GM21367 (cell line): Measurements from ENCODE around the gene KCP.

ENCODE experiments used
- ATAC-seq: cut with Tn5 transposase; IDR thresholded peaks from one replicate; pipeline ENCODE4 v1.9.1; 2021; ENCODE audit not compliant: unreplicated experiment

Gene KCP

DNA sequence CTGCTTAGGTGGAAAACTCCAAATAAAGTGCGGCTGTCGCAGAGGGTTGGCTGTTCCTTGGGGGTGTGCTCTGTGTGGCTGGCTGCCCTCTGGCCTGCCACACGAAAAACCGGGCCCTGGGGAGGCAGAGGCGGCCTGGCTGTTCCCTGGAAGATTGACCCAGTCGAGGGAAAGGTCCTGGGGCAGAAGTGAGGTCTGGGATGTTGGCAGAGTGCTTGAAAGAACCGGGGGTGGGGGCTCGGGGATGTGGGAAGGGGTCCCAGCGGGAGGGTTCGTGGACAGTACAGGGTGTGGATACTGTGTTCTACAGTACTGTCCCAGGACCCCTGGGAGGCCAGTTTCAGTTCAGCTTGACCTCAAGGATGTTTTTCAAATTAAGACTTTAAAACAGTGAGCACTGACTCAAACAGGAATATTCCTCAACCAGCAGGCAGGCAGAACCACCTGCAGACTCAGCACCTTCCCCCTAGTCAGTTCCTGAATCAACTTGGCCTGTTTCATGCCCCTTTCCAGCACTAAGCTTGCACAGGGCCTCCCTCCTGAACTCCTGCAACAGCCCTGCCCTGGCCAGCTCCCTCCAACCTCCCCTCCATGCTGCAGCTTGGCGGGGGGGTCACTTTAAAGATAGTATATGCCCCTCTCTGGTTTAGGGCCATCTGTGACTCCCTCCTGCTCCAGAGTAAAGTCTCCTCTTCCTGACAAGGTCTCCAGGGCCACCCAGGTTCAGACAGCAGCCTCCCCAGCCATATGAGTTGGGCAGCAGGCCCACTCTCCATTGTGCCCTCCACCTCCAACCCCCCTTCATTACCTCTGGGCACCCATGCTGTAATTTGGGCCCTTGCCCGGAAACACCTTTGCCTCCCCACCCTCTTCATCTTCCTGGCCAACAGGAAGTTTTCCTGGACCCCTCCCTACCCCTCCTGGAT, 51.0 kb downstream of the KCP start:
- no peak for ATAC-seq

GRCh38 chr7:128858380-128859231, 51.9 kb downstream of the KCP start:
- ATAC-seq = no peak

DNA sequence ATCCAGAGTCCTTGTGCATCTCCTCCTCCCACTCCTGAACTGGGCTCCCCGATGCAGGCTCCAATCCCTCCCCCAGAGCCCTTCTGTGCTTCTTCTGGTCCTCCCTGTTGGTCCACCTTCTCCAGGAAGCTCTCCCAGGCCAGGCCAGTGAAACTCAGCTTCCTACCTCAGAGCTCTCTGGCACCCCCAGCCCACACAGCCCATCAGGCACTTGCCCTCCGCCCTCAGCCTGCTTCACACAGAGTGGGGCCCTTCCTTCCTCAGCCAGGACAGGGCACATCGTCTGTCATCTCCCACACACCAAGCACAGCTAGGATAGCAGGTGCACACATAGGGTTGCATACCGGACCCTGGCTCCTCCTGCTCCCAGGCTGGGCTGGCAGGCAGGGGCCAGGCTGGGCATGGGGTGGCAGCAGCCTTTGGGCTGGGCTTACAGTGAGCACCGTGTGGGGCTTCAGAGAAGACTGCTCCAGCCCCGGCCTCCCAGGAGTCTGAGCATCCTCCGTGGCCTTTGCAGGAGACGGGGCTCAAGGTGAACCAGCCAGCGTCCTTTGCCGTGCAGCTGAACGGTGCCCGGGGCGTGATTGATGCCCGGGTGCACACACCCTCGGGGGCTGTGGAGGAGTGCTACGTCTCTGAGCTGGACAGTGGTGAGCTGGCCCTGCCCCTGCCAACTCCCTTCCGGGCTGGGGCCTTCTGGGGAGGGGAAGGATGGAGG, 54.3 kb downstream of the KCP start:
- no peak for ATAC-seq

- no peak for ATAC-seq
Measured at GRCh38 chr7:128855559-128855958, 55.0 kb downstream of the KCP start.

- ATAC-seq = no peak
Measured at GRCh38 chr7:128854396-128854795, 56.1 kb downstream of the KCP start.

DNA sequence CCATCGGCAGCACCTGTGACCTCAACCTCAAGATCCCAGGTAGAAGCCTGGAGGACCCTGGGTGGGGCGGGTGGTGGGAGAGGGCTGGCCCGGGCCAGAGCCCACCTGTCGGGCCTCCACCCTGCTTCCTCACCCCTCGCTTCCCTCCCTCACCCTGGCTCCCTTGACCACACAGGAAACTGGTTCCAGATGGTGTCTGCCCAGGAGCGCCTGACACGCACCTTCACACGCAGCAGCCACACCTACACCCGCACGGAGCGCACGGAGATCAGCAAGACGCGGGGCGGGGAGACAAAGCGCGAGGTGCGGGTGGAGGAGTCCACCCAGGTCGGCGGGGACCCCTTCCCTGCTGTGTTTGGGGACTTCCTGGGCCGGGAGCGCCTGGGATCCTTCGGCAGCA, 56.7 kb downstream of the KCP start:
- ATAC-seq = no peak

- ATAC-seq = no peak
Measured at GRCh38 chr7:128852537-128853254, 57.8 kb downstream of the KCP start.

GRCh38 chr7:128849804-128850490, 60.6 kb downstream of the KCP start:
- ATAC-seq = no peak

DNA sequence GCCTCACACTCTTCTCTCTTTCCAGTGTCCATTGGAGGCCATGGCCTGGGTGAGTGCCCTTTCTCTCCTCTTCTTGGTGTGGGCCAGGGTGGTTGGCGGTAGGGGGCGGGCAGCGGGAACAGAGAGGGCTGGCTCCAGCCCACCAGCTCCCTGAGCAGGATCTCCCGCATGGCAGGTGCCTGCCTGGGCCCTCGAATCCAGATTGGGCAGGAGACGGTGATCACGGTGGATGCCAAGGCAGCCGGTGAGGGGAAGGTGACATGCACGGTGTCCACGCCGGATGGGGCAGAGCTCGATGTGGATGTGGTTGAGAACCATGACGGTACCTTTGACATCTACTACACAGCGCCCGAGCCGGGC, 61.4 kb downstream of the KCP start:
- ATAC-seq = no peak

- no peak for ATAC-seq
Measured at GRCh38 chr7:128848289-128849155, 62.0 kb downstream of the KCP start.

- ATAC-seq = no peak
Measured at GRCh38 chr7:128847721-128848211, 62.7 kb downstream of the KCP start.

- ATAC-seq = no peak
Measured at GRCh38 chr7:128846781-128847444, 63.6 kb downstream of the KCP start.

DNA sequence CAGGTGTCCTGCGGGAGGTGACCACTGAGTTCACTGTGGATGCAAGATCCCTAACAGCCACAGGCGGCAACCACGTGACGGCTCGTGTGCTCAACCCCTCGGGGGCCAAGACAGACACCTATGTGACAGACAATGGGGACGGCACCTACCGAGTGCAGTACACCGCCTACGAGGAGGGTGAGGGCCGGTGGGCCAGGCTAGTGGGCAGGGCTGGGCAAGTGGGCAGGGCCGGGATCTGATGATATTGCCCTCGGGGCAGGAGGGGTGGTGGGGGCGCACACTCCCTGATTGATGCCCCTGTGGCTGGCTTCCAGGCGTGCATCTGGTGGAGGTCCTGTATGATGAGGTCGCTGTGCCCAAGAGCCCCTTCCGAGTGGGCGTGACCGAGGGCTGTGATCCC, 64.5 kb downstream of the KCP start:
- no peak for ATAC-seq

GRCh38 chr7:128845475-128845874, 65.0 kb downstream of the KCP start:
- ATAC-seq = no peak

DNA sequence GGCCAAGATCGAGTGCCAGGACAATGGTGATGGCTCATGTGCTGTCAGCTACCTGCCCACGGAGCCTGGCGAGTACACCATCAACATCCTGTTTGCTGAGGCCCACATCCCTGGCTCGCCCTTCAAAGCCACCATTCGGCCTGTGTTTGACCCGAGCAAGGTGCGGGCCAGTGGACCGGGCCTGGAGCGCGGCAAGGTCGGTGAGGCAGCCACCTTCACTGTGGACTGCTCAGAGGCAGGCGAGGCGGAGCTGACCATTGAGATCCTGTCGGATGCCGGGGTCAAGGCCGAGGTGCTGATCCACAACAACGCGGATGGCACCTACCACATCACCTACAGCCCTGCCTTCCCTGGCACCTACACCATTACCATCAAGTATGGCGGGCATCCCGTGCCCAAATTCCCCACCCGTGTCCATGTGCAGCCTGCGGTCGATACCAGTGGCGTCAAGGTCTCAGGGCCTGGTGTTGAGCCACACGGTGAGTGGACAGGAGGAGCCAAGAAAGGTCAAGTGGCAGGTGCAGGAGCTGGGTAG, 65.7 kb downstream of the KCP start:
- no peak for ATAC-seq

GRCh38 chr7:128843938-128844621, 66.4 kb downstream of the KCP start:
- ATAC-seq = no peak
